Measurements from ENCODE around the gene SNX33. TPM values are rescaled to one million over a fixed set of nuclear protein-coding genes. Genes with fewer than 3 reads are reported as not detected.

Gene SNX33
- total RNA-seq, 2 experiments from 2014 or later = 0.09 to 0.38 TPM

DNA sequence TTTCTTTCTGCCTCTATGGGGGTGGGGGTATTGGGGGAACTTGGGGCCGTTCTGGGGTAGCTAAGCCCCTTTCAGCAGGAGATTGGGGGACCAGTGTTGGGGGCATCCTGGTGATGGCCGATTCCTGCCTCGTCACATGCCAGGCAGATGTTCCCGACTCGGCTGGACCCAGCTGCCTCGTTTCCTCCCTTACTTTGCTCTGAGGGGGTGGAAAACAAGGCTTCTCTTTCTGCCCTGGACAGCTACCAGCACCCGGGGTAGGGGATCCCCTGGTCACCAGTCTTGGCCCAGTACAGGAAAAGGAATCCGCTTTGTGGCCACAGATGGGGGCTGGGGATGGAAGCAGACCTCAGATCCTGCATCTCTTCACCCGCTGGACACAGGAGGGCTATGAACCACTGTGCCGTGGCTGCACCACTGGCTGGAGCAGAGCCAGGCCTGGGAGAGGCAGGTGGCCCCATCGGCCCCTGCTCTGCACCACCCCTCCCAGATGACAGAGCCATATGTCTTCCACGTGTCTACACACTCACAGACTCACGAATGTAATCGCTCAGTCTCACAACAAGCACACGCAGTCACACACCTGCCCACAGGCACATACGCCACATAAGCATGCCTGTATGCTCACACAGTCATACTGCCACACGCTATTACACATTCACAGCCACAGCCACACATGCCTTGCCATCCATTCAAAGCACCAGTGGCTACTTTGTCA lies 12.4 kb downstream of the SNX33 start:
- H3K4me2 ChIP-seq (ENCODE audit: low read length) = no peak overlapping the region
- intact Hi-C loops (cut with micrococcal nuclease; ENCODE audit: unreplicated experiment) = no loop called here
- H3K4me1 ChIP-seq (ENCODE audit: insufficient read depth, low read length, poor library complexity, severe bottlenecking) = no peaks in the 10 kb centered on the region
- BruUV-seq (replicated peaks) = no TSS peak
- no peaks in the 10 kb centered on the region for H3K9me3 ChIP-seq (ENCODE audit: low read length)
- no peaks in the 10 kb centered on the region for H3K79me2 ChIP-seq (ENCODE audit: insufficient read depth, low read depth, low read length)
- no peak overlapping the region for H3K27ac ChIP-seq (ENCODE audit: low read depth, low read length, poor library complexity, severe bottlenecking)
- H4K20me1 ChIP-seq (ENCODE audit: insufficient read depth, low read length) = no peaks in the 10 kb centered on the region
- no peaks in the 10 kb centered on the region for H3K36me3 ChIP-seq (ENCODE audit: insufficient read depth, low read length)
- H3K9me2 ChIP-seq (ENCODE audit: insufficient read depth, low read length) = no peaks in the 10 kb centered on the region
- TF ChIP-seq EZH2phosphoT487 (IDR thresholded peaks at IDR 0.05; ENCODE audit: borderline replicate concordance, low read depth, low read length) = no peak
- TF ChIP-seq, protein P1, sequence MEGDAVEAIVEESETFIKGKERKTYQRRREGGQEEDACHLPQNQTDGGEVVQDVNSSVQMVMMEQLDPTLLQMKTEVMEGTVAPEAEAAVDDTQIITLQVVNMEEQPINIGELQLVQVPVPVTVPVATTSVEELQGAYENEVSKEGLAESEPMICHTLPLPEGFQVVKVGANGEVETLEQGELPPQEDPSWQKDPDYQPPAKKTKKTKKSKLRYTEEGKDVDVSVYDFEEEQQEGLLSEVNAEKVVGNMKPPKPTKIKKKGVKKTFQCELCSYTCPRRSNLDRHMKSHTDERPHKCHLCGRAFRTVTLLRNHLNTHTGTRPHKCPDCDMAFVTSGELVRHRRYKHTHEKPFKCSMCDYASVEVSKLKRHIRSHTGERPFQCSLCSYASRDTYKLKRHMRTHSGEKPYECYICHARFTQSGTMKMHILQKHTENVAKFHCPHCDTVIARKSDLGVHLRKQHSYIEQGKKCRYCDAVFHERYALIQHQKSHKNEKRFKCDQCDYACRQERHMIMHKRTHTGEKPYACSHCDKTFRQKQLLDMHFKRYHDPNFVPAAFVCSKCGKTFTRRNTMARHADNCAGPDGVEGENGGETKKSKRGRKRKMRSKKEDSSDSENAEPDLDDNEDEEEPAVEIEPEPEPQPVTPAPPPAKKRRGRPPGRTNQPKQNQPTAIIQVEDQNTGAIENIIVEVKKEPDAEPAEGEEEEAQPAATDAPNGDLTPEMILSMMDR (conservative IDR thresholded peaks at IDR 0.05; ENCODE audit: low read length) = no peak
- no peak overlapping the region for H2AFZ ChIP-seq (ENCODE audit: low read length)
- POLR2A ChIA-PET = no interaction called here
- no peak for DNase-seq (ENCODE audit: low spot score)
- no peak overlapping the region for H3K4me3 ChIP-seq (ENCODE audit: low read depth, low read length, poor library complexity, severe bottlenecking)
- CTCF ChIA-PET (ENCODE audit: unreplicated experiment) = no interaction called here

DNA sequence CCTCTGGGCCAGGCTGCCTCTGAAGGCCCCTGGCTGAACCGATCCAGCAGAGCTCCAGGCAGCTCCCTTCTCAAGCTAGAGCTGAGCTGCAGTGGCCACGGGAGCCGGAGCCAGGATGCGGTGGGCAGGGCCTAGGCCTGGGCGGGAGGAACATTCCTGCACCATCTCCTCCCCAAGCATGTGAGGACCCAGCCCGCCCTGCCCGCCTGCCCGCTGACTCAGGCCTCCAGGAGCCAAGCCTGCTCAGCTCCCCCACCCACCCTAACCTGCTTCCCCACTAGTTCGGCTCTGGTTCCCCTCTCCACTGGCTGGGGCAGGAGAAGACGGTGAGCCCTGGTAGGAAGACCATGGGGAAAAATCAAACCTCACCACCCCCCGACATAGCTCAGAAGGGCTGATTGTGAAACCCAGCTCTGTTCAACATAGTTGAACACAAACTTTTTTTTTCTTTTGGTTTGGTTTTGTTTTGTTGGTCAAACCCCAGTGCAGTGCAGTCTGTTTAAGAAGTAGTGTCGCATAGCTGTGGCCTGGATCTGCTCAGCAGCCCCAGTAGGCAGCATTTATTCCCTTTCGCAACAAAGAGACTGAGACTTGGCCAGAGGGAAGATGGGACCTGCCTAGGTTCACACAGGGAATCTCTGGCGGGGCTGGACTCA lies 13.5 kb downstream of the SNX33 start:
- POLR2A ChIA-PET = interaction anchor here (0.6 to 0.7 kb wide), 2 partner anchors 53 to 260 kb away, joined by 3 read pairs; no protein-coding TSS in a partner anchor
- intact Hi-C loops (cut with micrococcal nuclease; ENCODE audit: unreplicated experiment) = no loop called here
- Histone ChIP-seq H3K79me2 (ENCODE audit: insufficient read depth, low read depth, low read length) (no peaks in the 10 kb centered on the region), H3K9me3 (ENCODE audit: low read length) (no peaks in the 10 kb centered on the region), H3K4me1 (ENCODE audit: insufficient read depth, low read length, poor library complexity, severe bottlenecking) (no peaks in the 10 kb centered on the region), H3K9me2 (ENCODE audit: insufficient read depth, low read length) (no peaks in the 10 kb centered on the region), H2AFZ (ENCODE audit: low read length) (no peak overlapping the region), H3K4me2 (ENCODE audit: low read length) (no peak overlapping the region), H3K4me3 (ENCODE audit: low read depth, low read length, poor library complexity, severe bottlenecking) (no peak overlapping the region), H3K36me3 (ENCODE audit: insufficient read depth, low read length) (no peaks in the 10 kb centered on the region), H4K20me1 (ENCODE audit: insufficient read depth, low read length) (no peaks in the 10 kb centered on the region), H3K27ac (ENCODE audit: low read depth, low read length, poor library complexity, severe bottlenecking) (no peak overlapping the region)
- no TSS peak for BruUV-seq (replicated peaks)
- no peak for DNase-seq (ENCODE audit: low spot score)
- TF ChIP-seq EZH2phosphoT487 (IDR thresholded peaks at IDR 0.05; ENCODE audit: borderline replicate concordance, low read depth, low read length) = no peak
- TF ChIP-seq, protein P1 (conservative IDR thresholded peaks at IDR 0.05; ENCODE audit: low read length) = no peak
- CTCF ChIA-PET (ENCODE audit: unreplicated experiment) = no interaction called here

DNA sequence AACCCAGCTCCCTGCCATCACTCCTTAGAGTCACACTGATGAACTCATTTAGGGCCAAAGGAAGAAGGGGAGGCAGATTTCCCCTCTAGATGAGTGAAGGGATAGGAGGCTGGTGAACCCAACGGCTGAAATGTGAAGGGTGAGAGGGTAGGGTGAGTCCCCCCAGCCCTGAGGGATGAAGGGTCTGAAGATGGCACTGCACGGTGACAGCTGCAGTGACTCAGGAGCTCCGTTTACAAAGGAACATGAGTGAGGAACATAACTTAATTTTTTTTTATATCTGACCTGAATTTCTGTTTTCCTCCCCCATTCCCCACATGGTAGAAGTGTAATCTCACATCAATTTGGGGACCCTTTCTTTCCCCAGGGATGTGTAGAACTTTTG lies 14.0 kb downstream of the SNX33 start:
- Histone ChIP-seq H3K36me3 (ENCODE audit: insufficient read depth, low read length) (no peaks in the 10 kb centered on the region), H3K79me2 (ENCODE audit: insufficient read depth, low read depth, low read length) (no peaks in the 10 kb centered on the region), H4K20me1 (ENCODE audit: insufficient read depth, low read length) (no peaks in the 10 kb centered on the region), H3K9me2 (ENCODE audit: insufficient read depth, low read length) (no peaks in the 10 kb centered on the region), H3K4me1 (ENCODE audit: insufficient read depth, low read length, poor library complexity, severe bottlenecking) (no peaks in the 10 kb centered on the region), H3K9me3 (ENCODE audit: low read length) (no peaks in the 10 kb centered on the region), H3K4me3 (ENCODE audit: low read depth, low read length, poor library complexity, severe bottlenecking) (no peak overlapping the region), H3K27ac (ENCODE audit: low read depth, low read length, poor library complexity, severe bottlenecking) (no peak overlapping the region), H2AFZ (ENCODE audit: low read length) (no peak overlapping the region), H3K4me2 (ENCODE audit: low read length) (no peak overlapping the region)
- no peak for DNase-seq (ENCODE audit: low spot score)
- no peak for TF ChIP-seq EZH2phosphoT487 (IDR thresholded peaks at IDR 0.05; ENCODE audit: borderline replicate concordance, low read depth, low read length)
- TF ChIP-seq, protein P1 (conservative IDR thresholded peaks at IDR 0.05; ENCODE audit: low read length) = no peak
- ChIA-PET CTCF (ENCODE audit: unreplicated experiment) (no interaction called here), POLR2A (interaction anchor here (0.7 kb wide), 1 partner anchor 260 kb away, joined by 3 read pairs; no protein-coding TSS in a partner anchor)
- BruUV-seq (replicated peaks) = no TSS peak
- intact Hi-C loops (cut with micrococcal nuclease; ENCODE audit: unreplicated experiment) = no loop called here

Measured in OCI-LY7 (cell line).